Common myeloid progenitor, CD34-positive (primary cell): ENCODE results near the gene DLG5.

Experiments
- CTCF ChIA-PET: fragments of 350-600 bp; sonication (Branson Sonifier 250); formaldehyde crosslinking; loops from one replicate; lab custom pipeline; 2021; ENCODE audit warnings: antibody characterized with exemption; lab: Charles Lee
- POLR2A ChIA-PET: fragments of 350-600 bp; sonication (Branson Sonifier 250); formaldehyde crosslinking; loops from one replicate; lab custom pipeline; 2021; ENCODE audit warnings: antibody characterized with exemption; lab: Charles Lee
- DNase-seq, 3 donors: peaks; one replicate each; pipeline versions ENCODE4 v3.0.0 to v3.0.0-alpha.2; 2013
- H3K27ac ChIP-seq, 2 experiments: 1 replicate in 1 of 2; 2 replicates in 1 of 2; pipeline ENCODE4 v1.7.0; 2013; ENCODE audit warnings: inconsistent platforms in 2 of 2, low read length in 2 of 2, mild to moderate bottlenecking in 2 of 2, low read depth in 1 of 2, moderate library complexity in 1 of 2; ENCODE audit not compliant: severe bottlenecking in 2 of 2, insufficient read depth in 1 of 2, poor library complexity in 1 of 2
- H3K27me3 ChIP-seq, 5 experiments: replicated peaks in 2 of 5; 1 replicate in 3 of 5; 2 replicates in 2 of 5; pipeline versions ENCODE4 v1.6.1 to v1.7.0; 2013; ENCODE audit warnings: low read length in 4 of 5, mild to moderate bottlenecking in 2 of 5, moderate library complexity in 2 of 5, inconsistent platforms in 1 of 5; ENCODE audit not compliant: insufficient read depth in 5 of 5, control insufficient read depth in 4 of 5
- H3K36me3 ChIP-seq, 4 experiments: 1 replicate in 2 of 4; 2 replicates in 2 of 4; pipeline versions ENCODE4 v1.6.1 to v1.7.0; 2013; ENCODE audit warnings: low read length in 3 of 4, control low read depth in 1 of 4, mild to moderate bottlenecking in 1 of 4; ENCODE audit not compliant: control insufficient read depth in 4 of 4, insufficient read depth in 4 of 4
- H3K4me1 ChIP-seq, 4 experiments: 1 replicate in 3 of 4; 2 replicates in 1 of 4; pipeline versions ENCODE4 v1.6.1 to v1.7.1; 2013; ENCODE audit warnings: low read length in 3 of 4, mild to moderate bottlenecking in 3 of 4, control low read depth in 1 of 4, inconsistent platforms in 1 of 4, moderate library complexity in 1 of 4; ENCODE audit not compliant: control insufficient read depth in 4 of 4, insufficient read depth in 4 of 4; ENCODE audit errors: control extremely low read depth in 1 of 4
- H3K4me3 ChIP-seq, 7 experiments: 1 replicate in 4 of 7; 2 replicates in 3 of 7; pipeline versions ENCODE4 v1.5.1 to v1.7.0; 2013; ENCODE audit warnings: mild to moderate bottlenecking in 7 of 7, low read length in 6 of 7, moderate library complexity in 6 of 7, inconsistent platforms in 2 of 7, low read depth in 2 of 7, control low read depth in 1 of 7; ENCODE audit not compliant: insufficient read depth in 4 of 7, control insufficient read depth in 1 of 7; ENCODE audit errors: extremely low read depth in 1 of 7
- H3K9me3 ChIP-seq, 5 experiments: 1 replicate in 4 of 5; 2 replicates in 1 of 5; pipeline versions ENCODE4 v1.6.1 to v1.7.1; 2013; ENCODE audit warnings: low read length in 4 of 5, mild to moderate bottlenecking in 2 of 5, inconsistent platforms in 1 of 5, low read depth in 1 of 5, moderate library complexity in 1 of 5; ENCODE audit not compliant: control insufficient read depth in 4 of 5, insufficient read depth in 2 of 5; ENCODE audit errors: control extremely low read depth in 1 of 5
- WGBS: methylation state at CpG from one replicate; pipeline ENCODE4 v1.1.5; 2013; ENCODE audit not compliant: insufficient coverage; 5-methylcytosine and 5-hydroxymethylcytosine counted together

Gene DLG5

GRCh38 chr10:77963901-77964300 lies 37.3 kb upstream of the DLG5 start:
- Histone ChIP-seq H3K4me3 (no peak overlapping the region), H3K4me1 (no peaks in the 10 kb centered on the region), H3K27me3 (no peaks in the 10 kb centered on the region), H3K27ac (no peak overlapping the region), H3K9me3 (peaks cover 0 to 6% (median 5%) of the 10 kb centered on the region in 5 experiments), H3K36me3 (no peaks in the 10 kb centered on the region)
- ChIA-PET POLR2A (interaction anchor here (1.0 kb wide), 1 partner anchor 10 kb away, joined by 3 read pairs; no protein-coding TSS in a partner anchor), CTCF (interaction anchor here (2.3 kb wide), 1 partner anchor 14 kb away, joined by 6 read pairs; no protein-coding TSS in a partner anchor)
- no peak for DNase-seq
- WGBS: 100% methylated on average over 6 of the region's 7 CpGs

- H3K27ac ChIP-seq: no peak overlapping the region
- H3K36me3 ChIP-seq: no peaks in the 10 kb centered on the region
- no peaks in the 10 kb centered on the region for H3K4me1 ChIP-seq
- H3K9me3 ChIP-seq: peaks cover 0 to 6% (median 5%) of the 10 kb centered on the region in 5 experiments
- no peak overlapping the region for H3K4me3 ChIP-seq
- no peaks in the 10 kb centered on the region for H3K27me3 ChIP-seq
- WGBS: 80% methylated on average over 4 of the region's 7 CpGs
- ChIA-PET POLR2A (no interaction called here), CTCF (interaction anchor here (2.3 kb wide), 1 partner anchor 13 kb away, joined by 6 read pairs; no protein-coding TSS in a partner anchor)
- no peak for DNase-seq
Measured at GRCh38 chr10:77962350-77963146, 36.0 kb upstream of the DLG5 start.

GRCh38 chr10:77961668-77962067 lies 35.1 kb upstream of the DLG5 start:
- H3K9me3 ChIP-seq: peaks cover 0 to 6% (median 5%) of the 10 kb centered on the region in 5 experiments
- ChIA-PET POLR2A (no interaction called here), CTCF (no interaction called here)
- H3K4me3 ChIP-seq: no peak overlapping the region
- no peak overlapping the region for H3K27ac ChIP-seq
- H3K36me3 ChIP-seq: no peaks in the 10 kb centered on the region
- H3K27me3 ChIP-seq: no peaks in the 10 kb centered on the region
- WGBS: 97% methylated on average over 5 of the region's 6 CpGs
- no peaks in the 10 kb centered on the region for H3K4me1 ChIP-seq
- DNase-seq: no peak

GRCh38 chr10:77960829-77961329 lies 34.3 kb upstream of the DLG5 start:
- Histone ChIP-seq H3K27ac (no peak overlapping the region), H3K4me1 (no peaks in the 10 kb centered on the region), H3K36me3 (no peaks in the 10 kb centered on the region), H3K27me3 (no peaks in the 10 kb centered on the region), H3K4me3 (no peak overlapping the region), H3K9me3 (peaks cover 0 to 6% (median 5%) of the 10 kb centered on the region in 5 experiments)
- DNase-seq: no peak
- CTCF ChIA-PET: no interaction called here
- WGBS: 100% methylated on average over 2 of the region's 6 CpGs
- POLR2A ChIA-PET: no interaction called here

- ChIA-PET POLR2A (no interaction called here), CTCF (interaction anchor here (1.3 kb wide), 1 partner anchor 10 kb away, joined by 3 read pairs; no protein-coding TSS in a partner anchor)
- Histone ChIP-seq H3K27me3 (no peaks in the 10 kb centered on the region), H3K4me3 (no peak overlapping the region), H3K9me3 (peaks cover 0 to 6% (median 5%) of the 10 kb centered on the region in 5 experiments), H3K36me3 (no peaks in the 10 kb centered on the region), H3K27ac (no peak overlapping the region), H3K4me1 (no peaks in the 10 kb centered on the region)
- WGBS: 100% methylated on average over 6 of the region's 8 CpGs
- DNase-seq: no peak
Measured at GRCh38 chr10:77959887-77960455, 33.4 kb upstream of the DLG5 start.

- no peak for DNase-seq
- peaks cover 0 to 6% (median 5%) of the 10 kb centered on the region in 5 experiments for H3K9me3 ChIP-seq
- no peak overlapping the region for H3K27ac ChIP-seq
- H3K4me3 ChIP-seq: no peak overlapping the region
- ChIA-PET POLR2A (no interaction called here), CTCF (interaction anchor here (1.3 kb wide), 1 partner anchor 9 kb away, joined by 3 read pairs; no protein-coding TSS in a partner anchor)
- no peaks in the 10 kb centered on the region for H3K4me1 ChIP-seq
- H3K36me3 ChIP-seq: no peaks in the 10 kb centered on the region
- no peaks in the 10 kb centered on the region for H3K27me3 ChIP-seq
- WGBS: 97% methylated on average over 4 of the region's 4 CpGs
Measured at GRCh38 chr10:77959384-77959783, 32.8 kb upstream of the DLG5 start.

GRCh38 chr10:77955136-77955535 lies 28.6 kb upstream of the DLG5 start:
- no peaks in the 10 kb centered on the region for H3K36me3 ChIP-seq
- H3K9me3 ChIP-seq: peaks cover 3 to 16% (median 12%) of the 10 kb centered on the region in 5 experiments
- WGBS: no CpG with 5 or more reads among the region's 1 CpG
- H3K4me3 ChIP-seq: no peak overlapping the region
- no peaks in the 10 kb centered on the region for H3K4me1 ChIP-seq
- no peaks in the 10 kb centered on the region for H3K27me3 ChIP-seq
- ChIA-PET POLR2A (no interaction called here), CTCF (interaction anchor here (1.2 kb wide), 1 partner anchor 19 kb away, joined by 4 read pairs; no protein-coding TSS in a partner anchor)
- no peak for DNase-seq
- H3K27ac ChIP-seq: no peak overlapping the region
